ENCODE results near the gene MTCL1.

The MTCL1 gene

GRCh38 chr18:8809514-8809913, 104.2 kb downstream of the MTCL1 start:
- Histone ChIP-seq H2AFZ (no peak overlapping the region), H3K9ac (no peak overlapping the region)

GRCh38 chr18:8810157-8810556, 104.8 kb downstream of the MTCL1 start:
- Histone ChIP-seq H3K27ac (no peak overlapping the region), H3K79me2 (no peaks in the 10 kb centered on the region), H3K36me3 (ENCODE audit: control insufficient read depth, insufficient read depth, low read length) (no peaks in the 10 kb centered on the region), H2AFZ (no peak overlapping the region), H3K9ac (no peak overlapping the region), H3K9me3 (ENCODE audit: control insufficient read depth, low read length) (no peaks in the 10 kb centered on the region), H3K27me3 (ENCODE audit: control insufficient read depth, insufficient read depth, low read length) (no peaks in the 10 kb centered on the region), H3K4me1 (no peaks in the 10 kb centered on the region), H3K4me3 (ENCODE audit: low read depth, low read length) (no peak overlapping the region), H3K4me2 (ENCODE audit: low read length) (no peak overlapping the region)
- no peak for TF ChIP-seq CTCF (IDR thresholded peaks at IDR 0.05)

More at GRCh38 chr18:8809514-8809913, 104.2 kb downstream of the MTCL1 start:
- no peak for TF ChIP-seq CTCF (IDR thresholded peaks at IDR 0.05)
- H3K4me1 ChIP-seq = no peaks in the 10 kb centered on the region
- H3K4me3 ChIP-seq (ENCODE audit: low read depth, low read length) = no peak overlapping the region
- H3K27me3 ChIP-seq (ENCODE audit: control insufficient read depth, insufficient read depth, low read length) = no peaks in the 10 kb centered on the region
- H3K36me3 ChIP-seq (ENCODE audit: control insufficient read depth, insufficient read depth, low read length) = no peaks in the 10 kb centered on the region
- H3K9me3 ChIP-seq (ENCODE audit: control insufficient read depth, low read length) = no peaks in the 10 kb centered on the region
- no peaks in the 10 kb centered on the region for H3K79me2 ChIP-seq
- H3K27ac ChIP-seq = no peak overlapping the region
- no peak overlapping the region for H3K4me2 ChIP-seq (ENCODE audit: low read length)

DNA sequence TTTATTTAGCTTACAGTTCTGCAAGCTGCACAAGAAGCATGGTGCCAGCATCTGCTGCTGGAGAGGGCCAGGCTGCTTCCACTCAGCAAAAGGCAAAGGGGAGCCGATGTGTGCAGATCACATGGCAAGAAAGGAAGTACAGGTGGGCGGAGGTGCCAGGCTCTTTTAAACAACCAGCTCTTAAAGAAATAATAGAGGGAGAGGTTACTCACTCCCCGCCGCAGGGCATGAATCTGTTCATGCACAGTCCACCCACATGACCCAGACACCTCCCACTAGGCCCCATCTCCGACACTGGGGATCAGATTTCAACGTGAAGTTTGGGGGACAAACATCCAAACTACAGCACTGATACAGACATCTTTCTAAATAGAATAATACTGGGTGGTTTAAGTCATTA, 105.8 kb downstream of the MTCL1 start:
- no peak overlapping the region for H3K27ac ChIP-seq
- no peak overlapping the region for H3K4me2 ChIP-seq (ENCODE audit: low read length)
- H3K4me3 ChIP-seq (ENCODE audit: low read depth, low read length) = no peak overlapping the region
- no peaks in the 10 kb centered on the region for H3K9me3 ChIP-seq (ENCODE audit: control insufficient read depth, low read length)
- TF ChIP-seq CTCF (IDR thresholded peaks at IDR 0.05) = no peak
- no peaks in the 10 kb centered on the region for H3K36me3 ChIP-seq (ENCODE audit: control insufficient read depth, insufficient read depth, low read length)
- no peaks in the 10 kb centered on the region for H3K79me2 ChIP-seq
- no peak overlapping the region for H2AFZ ChIP-seq
- H3K4me1 ChIP-seq = no peaks in the 10 kb centered on the region
- H3K9ac ChIP-seq = no peak overlapping the region
- H3K27me3 ChIP-seq (ENCODE audit: control insufficient read depth, insufficient read depth, low read length) = no peaks in the 10 kb centered on the region

- H3K27ac ChIP-seq = no peak overlapping the region
- no peaks in the 10 kb centered on the region for H3K79me2 ChIP-seq
- no peak overlapping the region for H3K4me3 ChIP-seq (ENCODE audit: low read depth, low read length)
- TF ChIP-seq CTCF (IDR thresholded peaks at IDR 0.05) = no peak
- no peak overlapping the region for H2AFZ ChIP-seq
- H3K4me1 ChIP-seq = no peaks in the 10 kb centered on the region
- H3K9me3 ChIP-seq (ENCODE audit: control insufficient read depth, low read length) = no peaks in the 10 kb centered on the region
- H3K4me2 ChIP-seq (ENCODE audit: low read length) = no peak overlapping the region
- H3K27me3 ChIP-seq (ENCODE audit: control insufficient read depth, insufficient read depth, low read length) = no peaks in the 10 kb centered on the region
- H3K36me3 ChIP-seq (ENCODE audit: control insufficient read depth, insufficient read depth, low read length) = no peaks in the 10 kb centered on the region
- H3K9ac ChIP-seq = no peak overlapping the region
Observed at GRCh38 chr18:8812631-8813030, 107.3 kb downstream of the MTCL1 start.

DNA sequence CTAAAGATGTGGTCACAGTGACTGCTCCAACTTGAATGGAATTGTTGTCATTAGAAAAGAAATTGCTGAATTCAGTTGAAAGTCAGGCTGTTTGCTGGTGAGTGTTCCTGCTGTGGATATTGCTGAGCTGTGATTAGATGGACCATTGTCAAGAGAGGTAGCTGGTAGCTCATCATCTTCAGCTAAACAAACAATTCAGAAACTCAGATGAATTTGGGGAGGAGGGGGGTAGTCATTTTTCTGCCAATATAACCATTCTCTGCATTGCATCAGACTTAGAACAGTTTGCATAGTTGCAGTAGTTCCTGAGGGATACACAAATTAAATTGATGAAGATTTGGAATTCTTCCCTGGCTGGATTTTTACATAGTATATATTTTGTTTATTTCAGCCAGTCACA, 108.3 kb downstream of the MTCL1 start:
- Histone ChIP-seq H2AFZ (no peak overlapping the region), H3K27ac (no peak overlapping the region), H3K27me3 (ENCODE audit: control insufficient read depth, insufficient read depth, low read length) (no peaks in the 10 kb centered on the region), H3K4me3 (ENCODE audit: low read depth, low read length) (no peak overlapping the region), H3K9ac (no peak overlapping the region), H3K9me3 (ENCODE audit: control insufficient read depth, low read length) (no peaks in the 10 kb centered on the region), H3K4me2 (ENCODE audit: low read length) (no peak overlapping the region), H3K36me3 (ENCODE audit: control insufficient read depth, insufficient read depth, low read length) (no peaks in the 10 kb centered on the region), H3K4me1 (no peaks in the 10 kb centered on the region), H3K79me2 (no peaks in the 10 kb centered on the region)
- TF ChIP-seq CTCF (IDR thresholded peaks at IDR 0.05) = no peak
